HCT116 (cell line): ENCODE data around the gene TFCP2L1. TPM values are rescaled to one million over a fixed set of nuclear protein-coding genes. Genes with fewer than 3 reads are reported as not detected.

Source experiments
- ATAC-seq: fragments of 200-7000 bp; cut with Tn5 transposase; 2 replicates; pipeline ENCODE4 v1.9.1; 2020; ENCODE audit warnings: mild to moderate bottlenecking, moderate library complexity
- BruUV-seq: library from RNA; stranded (reverse); fragments of 400-500 nt; replicated peaks from 2 replicates; lab custom pipeline; 2021; lab: Mats Ljungman, UMichigan
- CTCF ChIA-PET: fragments of 300-600 bp; sonication (Branson Sonifier 250); formaldehyde crosslinking; loops from one replicate; lab custom pipeline; 2021; ENCODE audit warnings: antibody characterized with exemption; lab: Charles Lee
- POLR2A ChIA-PET: fragments of 300-600, 350-600 bp; sonication (Branson Sonifier 250); formaldehyde crosslinking; loops from one replicate; lab custom pipeline; 2021; ENCODE audit warnings: antibody characterized with exemption; lab: Charles Lee
- RAD21 ChIA-PET, 2 experiments: fragments of 300-600 bp; sonication (Branson Sonifier 250); formaldehyde crosslinking; loops; one replicate each; lab custom pipeline; 2023; ENCODE audit warnings: low total read pairs in 2 of 2; ENCODE audit not compliant: uncharacterized antibody in 2 of 2, unreplicated experiment in 2 of 2, low non-redundant PET in 1 of 2; lab: Charles Lee
- DNase-seq: peaks from one replicate; pipeline ENCODE4 v3.0.0-alpha.2; 2010; ENCODE audit warnings: low read depth, low spot score
- H2AFZ ChIP-seq: fragments of 200-600 bp; shearing (Covaris generic), sonication (generic); 2 replicates; pipeline ENCODE4 v1.6.1; 2017; ENCODE audit warnings: low read depth, mixed run types, mixed read lengths, antibody characterized with exemption, low read length; ENCODE audit not compliant: poor library complexity, severe bottlenecking
- H3K27ac ChIP-seq: 2 replicates; pipeline ENCODE4 v1.5.1; 2012; ENCODE audit warnings: low read depth, low read length
- H3K27me3 ChIP-seq: fragments of 200-600 bp; sonication (generic); 2 replicates; pipeline ENCODE4 v1.6.1; 2016; ENCODE audit warnings: mixed run types, low read length, mixed read lengths; ENCODE audit not compliant: insufficient read depth
- H3K36me3 ChIP-seq, 2 experiments: fragments of 200-500 bp in 1 of 2; fragments of 200-600 bp in 1 of 2; sonication (Bioruptor generic) in 1 of 2; sonication (generic) in 1 of 2; 2 replicates each; pipeline versions ENCODE4 v1.5.1 to v1.6.1; 2014 to 2016; ENCODE audit warnings: low read length in 2 of 2, inconsistent platforms in 1 of 2, mixed read lengths in 1 of 2, mixed run types in 1 of 2; ENCODE audit not compliant: insufficient read depth in 2 of 2, control insufficient read depth in 1 of 2
- H3K4me1 ChIP-seq, 2 experiments: fragments of 200-600 bp in 1 of 2; sonication (generic) in 1 of 2; 2 replicates each; pipeline versions ENCODE4 v1.5.1 to v1.6.1; 2012 to 2017; ENCODE audit warnings: low read length in 2 of 2, inconsistent platforms in 1 of 2, mild to moderate bottlenecking in 1 of 2, mixed read lengths in 1 of 2, mixed run types in 1 of 2, moderate library complexity in 1 of 2; ENCODE audit not compliant: insufficient read depth in 2 of 2, control insufficient read depth in 1 of 2
- H3K4me2 ChIP-seq: fragments of 200-600 bp; sonication (generic); 2 replicates; pipeline ENCODE4 v1.6.1; 2017; ENCODE audit warnings: mixed run types, low read length, mixed read lengths
- H3K4me3 ChIP-seq, 2 experiments: fragments of 200-600 bp in 1 of 2; sonication (generic) in 1 of 2; replicated peaks in 1 of 2; 2 replicates each; pipeline ENCODE4 v1.5.1; 2011 to 2016; ENCODE audit warnings: low read length in 2 of 2, control low read depth in 1 of 2, low read depth in 1 of 2, mild to moderate bottlenecking in 1 of 2, mixed read lengths in 1 of 2, mixed run types in 1 of 2
- H3K79me2 ChIP-seq: fragments of 200-600 bp; sonication (generic); 2 replicates; pipeline ENCODE4 v1.6.1; 2017; ENCODE audit warnings: mild to moderate bottlenecking, mixed run types, low read length, moderate library complexity, mixed read lengths; ENCODE audit not compliant: insufficient read depth
- H3K9ac ChIP-seq: fragments of 200-600 bp; sonication (generic); 2 replicates; pipeline ENCODE4 v1.6.1; 2016; ENCODE audit warnings: low read length, mixed read lengths
- H3K9me2 ChIP-seq: fragments of 200-600 bp; sonication (generic), shearing (Covaris generic); 2 replicates; pipeline ENCODE4 v1.6.1; 2017; ENCODE audit warnings: mixed run types, mild to moderate bottlenecking, moderate library complexity; ENCODE audit not compliant: insufficient read depth
- H3K9me3 ChIP-seq, 2 experiments: fragments of 200-500 bp in 1 of 2; fragments of 200-600 bp in 1 of 2; sonication (Bioruptor generic) in 1 of 2; sonication (generic) in 1 of 2; 2 replicates each; pipeline ENCODE4 v1.6.1; 2014 to 2017; ENCODE audit warnings: low read length in 2 of 2, mixed read lengths in 2 of 2, inconsistent platforms in 1 of 2, low read depth in 1 of 2, mild to moderate bottlenecking in 1 of 2, mixed run types in 1 of 2, moderate library complexity in 1 of 2; ENCODE audit not compliant: control insufficient read depth in 1 of 2, insufficient read depth in 1 of 2
- H4K20me1 ChIP-seq: fragments of 200-600 bp; sonication (generic), shearing (Covaris generic); 2 replicates; pipeline ENCODE4 v1.6.1; 2017; ENCODE audit warnings: mixed run types, mild to moderate bottlenecking, moderate library complexity; ENCODE audit not compliant: insufficient read depth
- ELF1 ChIP-seq: IDR thresholded peaks from 2 replicates; pipeline ENCODE4 v1.6.1; 2012; ENCODE audit warnings: low read depth, borderline replicate concordance
- EZH2phosphoT487 ChIP-seq: fragments of 200-600 bp; IDR thresholded peaks from 2 replicates; pipeline ENCODE4 v1.6.1; 2018; ENCODE audit warnings: antibody characterized with exemption, borderline replicate concordance
- FOSL1 ChIP-seq: IDR thresholded peaks from 2 replicates; pipeline ENCODE4 v1.6.1; 2012; ENCODE audit warnings: low read depth
- JUND ChIP-seq: IDR thresholded peaks from 2 replicates; pipeline ENCODE4 v1.6.1; 2012
- POLR2A ChIP-seq: IDR thresholded peaks from 2 replicates; pipeline ENCODE4 v1.7.0; 2011; ENCODE audit warnings: borderline replicate concordance; ENCODE audit not compliant: insufficient read depth, insufficient read length; ENCODE audit errors: extremely low read depth
- RAD21 ChIP-seq: IDR thresholded peaks from 2 replicates; pipeline ENCODE4 v1.6.1; 2012; ENCODE audit warnings: low read depth, mild to moderate bottlenecking
- REST ChIP-seq: IDR thresholded peaks from 2 replicates; pipeline ENCODE4 v1.6.1; 2012; ENCODE audit warnings: low read depth
- SP1 ChIP-seq: IDR thresholded peaks from 2 replicates; pipeline ENCODE4 v1.6.1; 2012; ENCODE audit warnings: low read depth
- SRF ChIP-seq: IDR thresholded peaks from 2 replicates; pipeline ENCODE4 v1.6.1; 2012; ENCODE audit warnings: low read depth
- YY1 ChIP-seq: IDR thresholded peaks from 2 replicates; pipeline ENCODE4 v1.6.1; 2011; ENCODE audit warnings: low read length, low read depth, moderate library complexity, mild to moderate bottlenecking; ENCODE audit not compliant: insufficient replicate concordance; ENCODE audit errors: extremely low read depth
- ZBTB33 ChIP-seq: IDR thresholded peaks from 2 replicates; pipeline ENCODE4 v1.6.1; 2011; ENCODE audit warnings: mild to moderate bottlenecking, low read length, moderate library complexity; ENCODE audit not compliant: insufficient replicate concordance; ENCODE audit errors: extremely low read depth
- ZFX ChIP-seq: fragments of 450-650 bp; IDR thresholded peaks from 2 replicates; pipeline ENCODE4 v1.6.1; 2017
- ZNF274 ChIP-seq: fragments of 200-500 bp; sonication (Bioruptor generic); IDR thresholded peaks from 2 replicates; pipeline ENCODE4 v1.6.1; 2014; ENCODE audit warnings: mild to moderate bottlenecking, low read depth, low read length, inconsistent platforms
- intact Hi-C: fragments of 100-400 bp; cut with micrococcal nuclease; formaldehyde crosslinking; loops from 2 replicates; pipeline ENCODE4 v1.10.0; 2022
- total RNA-seq: library from RNA; stranded (reverse); gene quantifications from one replicate; pipeline ENCODE4 v1.2.1, GENCODE V29; 2021; ENCODE audit not compliant: unreplicated experiment

Gene TFCP2L1
- total RNA-seq, 1 experiment from 2014 or later, result 8.4 TPM

- H3K9me2 ChIP-seq, result no peaks in the 10 kb centered on the region
- CTCF ChIA-PET, result interaction anchor here (1.5 kb wide), 1 partner anchor 163 kb away, joined by 4 read pairs; no protein-coding TSS in a partner anchor
- H3K27ac ChIP-seq, result no peak overlapping the region
- no peaks in the 10 kb centered on the region for H3K36me3 ChIP-seq
- intact Hi-C loops, result no loop called here
- H3K9me3 ChIP-seq, result no peaks in the 10 kb centered on the region
- peaks cover 4 to 10% of the 10 kb centered on the region in 2 experiments; a peak in 2 of 4 replicates for H3K4me1 ChIP-seq
- no TSS peak for BruUV-seq
- no peak overlapping the region for H3K4me2 ChIP-seq
- DNase-seq (no peak), ATAC-seq (no peak)
- H3K79me2 ChIP-seq, result no peaks in the 10 kb centered on the region
- H3K9ac ChIP-seq, result no peak overlapping the region
- no peak for TF ChIP-seq RAD21
- TF ChIP-seq ZBTB33, result no peak
- no peak for TF ChIP-seq JUND
- no peak for TF ChIP-seq ZFX
- TF ChIP-seq POLR2A, result no peak
- no peak for TF ChIP-seq ZNF274
- TF ChIP-seq FOSL1, result no peak
- TF ChIP-seq EZH2phosphoT487, result no peak
- TF ChIP-seq YY1, result no peak
- no peak for TF ChIP-seq REST
- no peak for TF ChIP-seq SP1
- TF ChIP-seq SRF, result no peak
- TF ChIP-seq ELF1, result no peak
- no peak overlapping the region for H3K4me3 ChIP-seq
- no peak overlapping the region for H2AFZ ChIP-seq
- RAD21 ChIA-PET, result no interaction called here
- H3K27me3 ChIP-seq, result no peaks in the 10 kb centered on the region
- POLR2A ChIA-PET, result no interaction called here
- no peaks in the 10 kb centered on the region for H4K20me1 ChIP-seq
Observed at GRCh38 chr2:121291251-121291580, 6.2 kb upstream of the TFCP2L1 start.
